Stimulated activated naive CD8-positive, alpha-beta T cell treated with anti-CD3 and anti-CD28 coated beads, Interleukin-15, Interleukin-2, amounts not matched to agents 100 ng/mL and 50 ng/mL, for 24 hours (primary cell): ENCODE results near the gene PDGFRB.
A peak's percentile ranks its signal among the peaks of the same experiment; 100 is the strongest.

Experiments
- H3K27ac Mint-ChIP-seq: one replicate; pipeline ENCODE4 v1.8.0; 2021; ENCODE audit warnings: mild to moderate bottlenecking, mixed read lengths
- H3K27me3 Mint-ChIP-seq: one replicate; pipeline ENCODE4 v1.8.0; 2021; ENCODE audit warnings: mixed read lengths
- H3K36me3 Mint-ChIP-seq: one replicate; pipeline ENCODE4 v1.8.0; 2021; ENCODE audit warnings: low read depth, mixed read lengths
- H3K4me1 Mint-ChIP-seq: one replicate; pipeline ENCODE4 v1.8.0; 2021; ENCODE audit warnings: low read depth, mixed read lengths
- H3K4me3 Mint-ChIP-seq: one replicate; pipeline ENCODE4 v1.8.0; 2021; ENCODE audit warnings: mild to moderate bottlenecking, mixed read lengths
- H3K9me3 Mint-ChIP-seq: one replicate; pipeline ENCODE4 v1.8.0; 2021; ENCODE audit warnings: mixed read lengths

PDGFRB gene

GRCh38 chr5:150066901-150067396, 88.7 kb downstream of the PDGFRB start:
- Mint-ChIP-seq H3K9me3 (no peaks in the 10 kb centered on the region), H3K4me1 (peaks cover 9% of the 10 kb centered on the region), H3K36me3 (no peaks in the 10 kb centered on the region), H3K27ac (peak overlapping the region; percentile 45), H3K27me3 (no peaks in the 10 kb centered on the region), H3K4me3 (no peak overlapping the region)

DNA sequence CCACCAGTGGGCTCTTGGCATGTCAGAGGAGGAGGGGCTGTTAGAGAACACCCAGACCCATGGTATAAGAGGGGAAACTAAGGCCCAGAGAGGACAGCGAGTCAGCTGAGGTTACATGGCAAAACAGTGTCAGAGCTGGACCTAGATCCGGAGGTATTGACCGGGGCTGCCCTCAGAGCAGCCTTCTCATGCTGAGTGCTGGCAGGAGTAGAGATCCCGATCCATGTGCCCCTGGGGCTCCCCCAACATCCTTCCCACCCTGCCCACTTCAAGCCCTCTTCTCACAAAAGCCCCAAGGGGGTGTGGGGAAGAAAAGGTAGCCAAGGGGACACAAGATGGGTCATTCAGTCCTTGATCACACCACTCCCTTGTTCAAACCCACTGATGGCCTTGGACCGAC, 89.2 kb downstream of the PDGFRB start:
- H3K27me3 Mint-ChIP-seq, result no peaks in the 10 kb centered on the region
- no peak overlapping the region for H3K4me3 Mint-ChIP-seq
- no peaks in the 10 kb centered on the region for H3K9me3 Mint-ChIP-seq
- H3K4me1 Mint-ChIP-seq, result peaks cover 9% of the 10 kb centered on the region
- no peaks in the 10 kb centered on the region for H3K36me3 Mint-ChIP-seq
- peak overlapping the region; percentile 45 for H3K27ac Mint-ChIP-seq

GRCh38 chr5:150065886-150066285, 89.8 kb downstream of the PDGFRB start:
- Mint-ChIP-seq H3K27me3 (no peaks in the 10 kb centered on the region), H3K36me3 (no peaks in the 10 kb centered on the region), H3K9me3 (no peaks in the 10 kb centered on the region), H3K4me3 (no peak overlapping the region), H3K4me1 (peaks cover 9% of the 10 kb centered on the region), H3K27ac (peak overlapping the region; percentile 36)

GRCh38 chr5:150065346-150065745, 90.3 kb downstream of the PDGFRB start:
- no peaks in the 10 kb centered on the region for H3K9me3 Mint-ChIP-seq

GRCh38 chr5:150064681-150065220, 90.9 kb downstream of the PDGFRB start:
- Mint-ChIP-seq H3K4me3 (no peak overlapping the region), H3K36me3 (no peaks in the 10 kb centered on the region), H3K27me3 (no peaks in the 10 kb centered on the region), H3K27ac (no peak overlapping the region), H3K9me3 (no peaks in the 10 kb centered on the region), H3K4me1 (peaks cover 9% of the 10 kb centered on the region)

More at GRCh38 chr5:150065346-150065745, 90.3 kb downstream of the PDGFRB start:
- no peaks in the 10 kb centered on the region for H3K27me3 Mint-ChIP-seq
- no peaks in the 10 kb centered on the region for H3K36me3 Mint-ChIP-seq
- H3K4me1 Mint-ChIP-seq, result peaks cover 9% of the 10 kb centered on the region
- H3K27ac Mint-ChIP-seq, result no peak overlapping the region
- no peak overlapping the region for H3K4me3 Mint-ChIP-seq
